ENCODE results near the gene TRERF1.

Gene TRERF1

GRCh38 chr6:42363926-42364849 lies 87.5 kb downstream of the TRERF1 start:
- DNase-seq, result no peak

- no peak for DNase-seq
Measured at GRCh38 chr6:42361036-42361435, 90.7 kb downstream of the TRERF1 start.

GRCh38 chr6:42359021-42359420 lies 92.7 kb downstream of the TRERF1 start:
- DNase-seq, result no peak

GRCh38 chr6:42355416-42355815 lies 96.3 kb downstream of the TRERF1 start:
- no peak for DNase-seq

- DNase-seq, result no peak
Measured at GRCh38 chr6:42354702-42355101, 97.0 kb downstream of the TRERF1 start.

- no peak for DNase-seq
Measured at GRCh38 chr6:42352856-42353564, 98.7 kb downstream of the TRERF1 start.

GRCh38 chr6:42350911-42351310 lies 100.8 kb downstream of the TRERF1 start:
- no peak for DNase-seq

- DNase-seq, result no peak
Measured at GRCh38 chr6:42349753-42350511, 101.8 kb downstream of the TRERF1 start.

GRCh38 chr6:42347456-42347855 lies 104.3 kb downstream of the TRERF1 start:
- no peak for DNase-seq

- no peak for DNase-seq
Measured at GRCh38 chr6:42345696-42346416, 105.9 kb downstream of the TRERF1 start.

GRCh38 chr6:42344756-42345155 lies 107.0 kb downstream of the TRERF1 start:
- DNase-seq, result no peak

GRCh38 chr6:42341771-42342553 lies 109.8 kb downstream of the TRERF1 start:
- no peak for DNase-seq

- no peak for DNase-seq
Measured at GRCh38 chr6:42341221-42341620, 110.5 kb downstream of the TRERF1 start.

- no peak for DNase-seq
Measured at GRCh38 chr6:42340511-42340910, 111.2 kb downstream of the TRERF1 start.

GRCh38 chr6:42339991-42340401 lies 111.7 kb downstream of the TRERF1 start:
- no peak for DNase-seq

- no peak for DNase-seq
Measured at GRCh38 chr6:42338744-42339222, 112.9 kb downstream of the TRERF1 start.

GRCh38 chr6:42337985-42338743 lies 113.6 kb downstream of the TRERF1 start:
- no peak for DNase-seq

GRCh38 chr6:42336431-42336830 lies 115.3 kb downstream of the TRERF1 start:
- no peak for DNase-seq

GRCh38 chr6:42335896-42336295 lies 115.8 kb downstream of the TRERF1 start:
- DNase-seq, result no peak

- no peak for DNase-seq
Measured at GRCh38 chr6:42334870-42335269, 116.9 kb downstream of the TRERF1 start.

- DNase-seq, result no peak
Measured at GRCh38 chr6:42333612-42334011, 118.1 kb downstream of the TRERF1 start.

Data from retina (tissue), 1 donor.